B cell (primary cell): ENCODE measurements around the gene APOF. TPM values are rescaled to one million over a fixed set of nuclear protein-coding genes. Genes with fewer than 3 reads are reported as not detected.

Experiments
- ATAC-seq: fragments of 200-7000 bp; cut with Tn5 transposase; one replicate; pipeline ENCODE4 v1.10.0; 2021; ENCODE audit warnings: low read depth, mild to moderate bottlenecking, moderate number of reproducible peaks, moderate library complexity
- CTCF ChIA-PET: fragments of 350-600 bp; sonication (Branson Sonifier 250); formaldehyde crosslinking; loops from one replicate; lab custom pipeline; 2021; ENCODE audit warnings: antibody characterized with exemption, inconsistent platforms; lab: Charles Lee
- POLR2A ChIA-PET: fragments of 350-600 bp; sonication (Branson Sonifier 250); formaldehyde crosslinking; loops from one replicate; lab custom pipeline; 2021; ENCODE audit warnings: antibody characterized with exemption; lab: Charles Lee
- DNase-seq: peaks from one replicate; pipeline ENCODE4 v3.0.0; 2013
- H2AFZ ChIP-seq: 2 replicates; pipeline ENCODE4 v1.6.1; 2012; ENCODE audit warnings: mild to moderate bottlenecking, low read depth, low read length; ENCODE audit not compliant: insufficient read depth, poor library complexity, severe bottlenecking
- H3K27ac ChIP-seq, 2 donors: 1 replicate in 1 of 2; 2 replicates in 1 of 2; pipeline ENCODE4 v1.5.1; 2012 to 2013; ENCODE audit warnings: low read length in 2 of 2, mild to moderate bottlenecking in 2 of 2, moderate library complexity in 1 of 2
- H3K27me3 ChIP-seq, 4 experiments: fragments of 200-600 bp in 1 of 4; sonication (generic) in 1 of 4; replicated peaks in 1 of 4; 1 replicate in 2 of 4; 2 replicates in 2 of 4; pipeline versions ENCODE4 v1.6.1 to v1.7.0; 2013 to 2016; ENCODE audit warnings: low read length in 3 of 4, mild to moderate bottlenecking in 2 of 4, mixed read lengths in 1 of 4, moderate library complexity in 1 of 4; ENCODE audit not compliant: insufficient read depth in 4 of 4, control insufficient read depth in 3 of 4; ENCODE audit errors: control extremely low read depth in 1 of 4
- H3K36me3 ChIP-seq, 2 experiments: replicated peaks in 1 of 2; 1 replicate in 1 of 2; 2 replicates in 1 of 2; pipeline versions ENCODE4 v1.6.1 to v1.7.1; 2013; ENCODE audit warnings: low read length in 1 of 2; ENCODE audit not compliant: insufficient read depth in 2 of 2, control insufficient read depth in 1 of 2; ENCODE audit errors: control extremely low read depth in 1 of 2, extremely low read depth in 1 of 2
- H3K4me1 ChIP-seq, 2 donors: fragments of 200-600 bp in 1 of 2; sonication (generic) in 1 of 2; 1 replicate in 1 of 2; 2 replicates in 1 of 2; pipeline versions ENCODE4 v1.5.1 to v1.6.1; 2013 to 2017; ENCODE audit warnings: low read length in 2 of 2; ENCODE audit not compliant: control insufficient read depth in 2 of 2, insufficient read depth in 2 of 2
- H3K4me2 ChIP-seq: replicated peaks from 2 replicates; pipeline ENCODE3; 2012; ENCODE audit warnings: mild to moderate bottlenecking, low read depth, low read length; ENCODE audit not compliant: poor library complexity, severe bottlenecking
- H3K4me3 ChIP-seq, 5 experiments: fragments of 200-600 bp in 1 of 5; sonication (generic) in 1 of 5; 1 replicate in 3 of 5; 2 replicates in 2 of 5; pipeline versions ENCODE4 v1.5.1 to v1.7.0; 2011 to 2016; ENCODE audit warnings: low read length in 4 of 5, mild to moderate bottlenecking in 4 of 5, low read depth in 2 of 5, control low read depth in 1 of 5, moderate library complexity in 1 of 5; ENCODE audit not compliant: insufficient read depth in 1 of 5; ENCODE audit errors: control extremely low read depth in 1 of 5, extremely low read depth in 1 of 5
- H3K79me2 ChIP-seq: fragments of 200-600 bp; sonication (generic); one replicate; pipeline ENCODE4 v1.6.0; 2016; ENCODE audit warnings: low read length; ENCODE audit not compliant: control insufficient read depth, insufficient read depth
- H3K9ac ChIP-seq: fragments of 200-600 bp; sonication (generic); 2 replicates; pipeline ENCODE4 v1.6.1; 2017; ENCODE audit warnings: mild to moderate bottlenecking, low read length, moderate library complexity
- H3K9me3 ChIP-seq, 3 donors: one replicate each; pipeline versions ENCODE4 v1.6.1 to v1.7.1; 2013; ENCODE audit warnings: low read length in 2 of 3; ENCODE audit not compliant: control insufficient read depth in 2 of 3, insufficient read depth in 1 of 3; ENCODE audit errors: control extremely low read depth in 1 of 3
- H4K20me1 ChIP-seq: 2 replicates; pipeline ENCODE4 v1.6.0; 2012; ENCODE audit warnings: mild to moderate bottlenecking, low read length; ENCODE audit not compliant: insufficient read depth, control insufficient read depth, poor library complexity, severe bottlenecking
- H3K27ac Mint-ChIP-seq: one replicate; pipeline ENCODE4 v1.8.0; 2021; ENCODE audit warnings: mixed read lengths
- H3K27me3 Mint-ChIP-seq: one replicate; pipeline ENCODE4 v1.8.0; 2021; ENCODE audit warnings: mixed read lengths
- H3K4me1 Mint-ChIP-seq: one replicate; pipeline ENCODE4 v1.8.0; 2021; ENCODE audit warnings: mixed read lengths
- H3K4me3 Mint-ChIP-seq: one replicate; pipeline ENCODE4 v1.8.0; 2021; ENCODE audit warnings: mixed read lengths
- H3K9me3 Mint-ChIP-seq: one replicate; pipeline ENCODE4 v1.8.0; 2022; ENCODE audit warnings: mixed read lengths; ENCODE audit not compliant: insufficient read depth
- CTCF ChIP-seq: fragments of 200-600 bp; IDR thresholded peaks from one replicate; pipeline ENCODE4 v1.8.0; 2022; ENCODE audit warnings: antibody characterized with exemption, mild to moderate bottlenecking
- EZH2 ChIP-seq: IDR thresholded peaks from 2 replicates; pipeline ENCODE4 v1.6.1; 2012; ENCODE audit warnings: borderline replicate concordance, low read depth, mild to moderate bottlenecking, moderate library complexity, low read length; ENCODE audit not compliant: insufficient read depth, poor library complexity, severe bottlenecking
- WGBS: methylation state at CpG from one replicate; pipeline ENCODE4 v1.1.5; 2013; ENCODE audit warnings: missing lambda C conversion rate; ENCODE audit not compliant: insufficient coverage; 5-methylcytosine and 5-hydroxymethylcytosine counted together
- intact Hi-C: fragments of 100-400 bp; cut with micrococcal nuclease; formaldehyde crosslinking; loops from one replicate; pipeline ENCODE4 v1.10.0; 2022
- polyA plus RNA-seq: library from polyadenylated mRNA; depleted of rRNA; stranded (reverse); fragments of >200 nt; gene quantifications from 2 replicates; pipeline ENCODE4 v1.2.3, GENCODE V29; 2012
- total RNA-seq, 2 donors: library from RNA; stranded (reverse); fragments of 120-200 nt in 1 of 2; gene quantifications; 1 replicate in 1 of 2; 2 replicates in 1 of 2; pipeline versions ENCODE4 v1.2.3 to v1.2.4, GENCODE V29; 2013 to 2022

The APOF gene
- total and polyA plus RNA-seq, 2 donors (not counting 1 experiment from before 2014, with no cell fraction given) = not detected

DNA sequence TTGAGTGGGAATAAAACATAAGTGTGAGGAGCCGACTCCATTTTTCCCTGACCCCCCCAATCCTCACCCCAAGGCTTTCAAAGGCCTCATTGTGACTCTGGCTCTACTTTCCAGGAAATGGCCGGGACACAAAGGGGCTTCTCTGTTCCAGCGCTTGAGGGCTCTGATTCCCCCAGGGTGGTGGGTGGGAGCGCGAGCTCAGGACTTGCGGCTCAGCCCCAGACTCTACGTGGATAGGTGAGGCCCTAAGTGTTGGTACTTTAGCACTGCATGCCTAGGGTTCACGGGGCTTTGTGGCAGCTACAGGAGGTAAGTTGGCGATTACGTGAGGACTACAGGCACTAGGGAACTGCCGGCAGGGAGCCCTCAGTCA, 47.4 kb downstream of the APOF start:
- ATAC-seq (no peak), DNase-seq (no peak)
- ChIA-PET CTCF (interaction anchor here (0.6 to 4.8 kb wide), 13 partner anchors 21 to 321 kb away, joined by 3 to 44 read pairs (median 4); partner anchors contain the start of genes IL23A, PAN2, STAT2 and TIMELESS), POLR2A (interaction anchor here (0.7 to 2.3 kb wide), 20 partner anchors 9 to 199 kb away, joined by 3 to 12 read pairs (median 4); partner anchors contain the start of genes APOF, COQ10A, GLS2 and IL23A)
- peak overlapping the region; percentile 82 for H3K9ac ChIP-seq
- H4K20me1 ChIP-seq = no peaks in the 10 kb centered on the region
- TF ChIP-seq EZH2 (no peak), CTCF (no peak)
- WGBS = under 1% methylated on average over 10 of the region's 11 CpGs
- H3K79me2 ChIP-seq = peaks cover 20% of the 10 kb centered on the region
- H3K4me3 ChIP-seq = peak overlapping the region; percentile 78 to 94 (median 91)
- H3K9me3 ChIP-seq = no peaks in the 10 kb centered on the region
- peaks cover 8 to 28% of the 10 kb centered on the region in 2 experiments for H3K36me3 ChIP-seq
- intact Hi-C loops = loop anchor here (5.0 kb wide), 2 partner anchors 123 to 1207 kb away; partner anchors contain the start of genes DDIT3 and MBD6
- Mint-ChIP-seq H3K27ac (peak overlapping the region; percentile 99), H3K9me3 (no peaks in the 10 kb centered on the region), H3K4me3 (peak overlapping the region; percentile 99), H3K27me3 (no peaks in the 10 kb centered on the region), H3K4me1 (peaks cover 10% of the 10 kb centered on the region)
- peaks cover 12 to 15% of the 10 kb centered on the region in 2 donors for H3K4me1 ChIP-seq
- H3K27ac ChIP-seq = peak overlapping the region; percentile 67 to 90
- H3K4me2 ChIP-seq = peak overlapping the region; percentile 91
- peak overlapping the region; percentile 95 for H2AFZ ChIP-seq
- no peaks in the 10 kb centered on the region for H3K27me3 ChIP-seq

DNA sequence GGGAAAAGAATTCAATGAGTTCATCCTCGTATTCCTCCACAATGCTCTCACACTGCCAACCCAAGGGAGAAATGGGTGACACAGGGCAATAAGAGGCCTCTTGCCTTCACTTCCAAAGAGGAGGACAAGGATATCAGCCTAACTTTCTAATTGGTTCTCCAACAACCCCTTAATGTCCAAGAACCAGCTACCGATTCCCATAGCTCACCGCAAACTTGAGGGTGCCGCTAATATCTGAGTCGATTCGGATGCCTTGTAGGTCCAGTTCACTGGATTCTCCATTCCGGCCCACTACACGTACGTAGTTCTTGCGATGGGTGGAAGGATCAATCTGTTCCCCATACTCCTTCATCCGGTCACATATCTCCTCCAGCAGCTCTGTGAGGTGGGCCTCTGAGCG, 51.7 kb downstream of the APOF start:
- Histone ChIP-seq H3K27ac (no peak overlapping the region), H3K36me3 (peaks cover 8 to 35% of the 10 kb centered on the region in 2 experiments), H3K79me2 (peaks cover 27% of the 10 kb centered on the region), H3K4me1 (peaks cover 8 to 10% of the 10 kb centered on the region in 2 donors), H3K4me3 (no peak overlapping the region), H2AFZ (no peak overlapping the region), H3K27me3 (no peaks in the 10 kb centered on the region), H4K20me1 (no peaks in the 10 kb centered on the region), H3K9me3 (no peaks in the 10 kb centered on the region), H3K9ac (no peak overlapping the region), H3K4me2 (no peak overlapping the region)
- over 99% methylated on average over 10 of the region's 12 CpGs for WGBS
- DNase-seq = no peak
- peaks cover 10% of the 10 kb centered on the region for H3K4me1 Mint-ChIP-seq
- intact Hi-C loops = no loop called here
- H3K4me3 Mint-ChIP-seq = no peak overlapping the region
- no peaks in the 10 kb centered on the region for H3K27me3 Mint-ChIP-seq
- no peak for TF ChIP-seq EZH2
- TF ChIP-seq CTCF = no peak
- ATAC-seq = no peak
- POLR2A ChIA-PET = no interaction called here
- H3K9me3 Mint-ChIP-seq = no peaks in the 10 kb centered on the region
- H3K27ac Mint-ChIP-seq = no peak overlapping the region
- CTCF ChIA-PET = interaction anchor here (1.0 to 3.5 kb wide), 3 partner anchors 21 to 153 kb away, joined by 4 to 14 read pairs (median 4); partner anchors contain the start of gene ANKRD52
